EH (cell line): ENCODE measurements around the gene CD151.
A peak's percentile ranks its signal among the peaks of the same experiment; 100 is the strongest.

Source experiments
- DNase-seq: peaks from one replicate; pipeline ENCODE4 v3.0.0-alpha.2; 2015; ENCODE audit warnings: low read depth

CD151 gene

DNA sequence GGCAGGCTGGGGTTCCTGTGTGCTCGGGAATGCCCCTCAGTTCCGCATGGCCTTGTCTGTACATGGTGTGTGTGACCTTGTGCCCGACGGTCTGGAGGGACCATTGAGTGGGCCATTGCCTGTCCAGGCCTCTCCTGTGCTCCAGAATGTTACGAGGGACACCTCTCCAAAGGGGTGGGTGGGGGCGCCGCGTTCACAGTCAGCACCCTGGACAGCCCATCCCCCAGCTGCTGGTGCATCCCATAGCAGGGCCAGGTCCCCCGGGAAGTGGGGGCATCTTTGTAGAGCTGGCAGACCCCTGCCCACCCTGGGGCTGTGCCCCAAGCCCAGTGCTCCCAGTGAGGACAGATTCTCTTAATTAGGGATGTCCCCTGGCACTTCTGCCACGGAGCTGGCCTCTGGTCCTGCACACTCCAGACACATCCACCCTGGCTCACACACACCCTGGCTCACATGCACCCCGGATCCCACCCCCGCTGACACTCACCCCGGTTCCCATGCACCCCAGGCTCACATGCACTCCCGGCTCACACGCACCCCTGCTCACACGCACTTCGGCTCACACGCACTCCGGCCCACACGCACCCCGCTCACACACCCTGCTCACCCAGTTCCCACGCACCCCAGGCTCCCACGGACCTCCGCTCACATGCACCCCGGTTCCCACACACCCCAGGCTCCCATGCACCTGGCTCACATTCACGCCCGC lies 25.5 kb downstream of the CD151 start:
- DNase-seq, result no peak

DNA sequence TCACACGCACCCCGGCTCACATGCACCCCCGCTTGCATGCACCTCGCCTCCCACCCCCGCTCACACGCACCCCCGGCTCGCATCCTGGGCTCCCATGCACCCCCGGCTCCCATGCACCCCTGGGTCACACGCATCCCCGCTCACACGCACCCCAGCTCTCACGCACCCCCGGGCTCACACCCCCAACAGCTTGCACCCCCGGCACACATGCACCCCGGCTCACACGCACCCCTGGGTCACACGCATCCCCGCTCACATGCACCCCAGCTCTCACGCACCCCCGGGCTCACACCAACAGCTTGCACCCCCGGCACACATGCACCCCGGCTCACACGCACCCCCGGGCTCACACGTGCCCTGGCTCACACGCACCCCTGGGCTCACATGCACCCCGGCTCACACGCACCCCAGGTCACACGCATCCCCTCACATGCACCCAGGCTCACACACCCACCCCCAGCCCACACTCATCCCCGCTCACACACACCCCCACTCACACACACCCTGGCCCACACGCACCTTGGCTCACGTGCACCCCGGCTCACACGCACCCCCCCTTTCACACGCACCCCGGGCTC lies 26.1 kb downstream of the CD151 start:
- no peak for DNase-seq

DNA sequence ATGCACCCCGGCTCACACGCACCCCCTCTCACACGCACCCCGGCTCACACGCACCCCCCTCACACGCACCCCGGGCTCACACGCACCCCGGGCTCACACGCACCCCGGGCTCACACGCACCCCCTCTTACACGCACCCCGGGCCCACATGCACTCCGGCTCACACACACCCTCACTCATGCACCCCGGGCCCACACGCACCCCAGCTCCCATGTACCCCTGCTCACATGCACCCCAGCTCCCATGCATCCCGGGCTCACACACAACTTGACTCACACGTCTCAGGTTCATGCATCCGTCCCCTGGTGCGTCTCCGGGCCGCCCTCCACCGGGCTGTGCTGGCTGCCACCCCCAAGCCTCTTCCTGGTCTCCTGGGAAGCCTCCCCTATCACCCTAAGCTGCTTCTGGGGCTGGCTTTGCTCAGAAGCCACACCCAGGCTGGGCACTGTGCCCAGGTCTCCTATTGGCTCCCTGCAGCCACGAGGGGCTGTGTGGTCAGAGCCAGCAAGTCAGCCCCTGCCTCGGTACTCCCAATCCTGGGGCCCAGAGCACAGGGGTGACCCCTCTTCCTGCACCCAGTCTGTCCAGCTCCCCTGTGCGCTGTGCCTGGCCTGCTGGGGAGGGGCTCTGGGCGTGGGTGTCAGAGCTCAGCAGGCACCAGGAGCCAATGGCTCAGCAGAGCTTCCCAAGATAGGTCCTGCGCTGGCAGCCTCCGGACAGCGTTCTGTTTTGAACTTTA lies 26.8 kb downstream of the CD151 start:
- peak; percentile 85 for DNase-seq

DNA sequence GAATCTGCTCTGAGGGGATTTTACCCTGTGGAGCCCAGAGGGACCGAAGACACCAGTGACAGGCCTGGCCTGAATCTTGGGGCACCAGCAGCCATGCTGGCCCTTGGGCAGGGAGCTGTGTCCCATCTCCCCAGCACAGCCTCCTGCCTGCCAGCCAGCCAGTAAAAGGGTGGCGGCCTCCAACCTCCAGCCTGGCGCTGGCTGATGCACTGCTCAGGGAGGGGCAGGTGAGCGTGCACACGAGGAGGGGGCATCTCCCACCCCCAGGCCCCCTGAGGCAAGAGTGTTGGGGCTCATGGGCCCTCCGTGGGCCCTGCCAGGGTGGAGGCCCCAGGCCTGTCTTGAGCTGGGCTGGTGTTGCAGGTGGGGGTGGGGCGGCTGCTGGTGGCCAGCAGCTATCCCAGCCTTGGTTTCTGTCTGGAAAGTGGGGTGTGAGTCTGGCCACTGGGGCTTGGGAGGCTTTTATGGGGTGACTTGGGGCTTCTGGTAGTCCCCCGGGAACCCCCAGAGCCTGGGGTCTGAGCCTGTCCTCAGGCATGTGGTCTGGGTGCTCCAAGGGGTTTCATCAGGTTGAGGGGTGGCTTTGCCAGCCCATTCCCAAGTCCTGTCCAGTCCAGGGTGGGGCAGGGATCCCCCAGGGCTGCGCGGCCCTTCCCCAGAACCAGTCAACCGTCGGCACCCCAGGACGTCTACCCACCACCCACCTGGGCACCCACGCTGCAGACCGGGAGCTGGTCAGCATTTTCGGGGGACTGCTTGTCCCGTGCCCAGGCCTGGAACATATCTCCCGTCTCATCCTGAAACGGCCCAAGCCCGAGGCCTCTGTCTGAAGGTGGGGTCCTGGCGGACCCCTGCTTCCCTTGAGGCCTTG lies 27.7 kb downstream of the CD151 start:
- no peak for DNase-seq

DNA sequence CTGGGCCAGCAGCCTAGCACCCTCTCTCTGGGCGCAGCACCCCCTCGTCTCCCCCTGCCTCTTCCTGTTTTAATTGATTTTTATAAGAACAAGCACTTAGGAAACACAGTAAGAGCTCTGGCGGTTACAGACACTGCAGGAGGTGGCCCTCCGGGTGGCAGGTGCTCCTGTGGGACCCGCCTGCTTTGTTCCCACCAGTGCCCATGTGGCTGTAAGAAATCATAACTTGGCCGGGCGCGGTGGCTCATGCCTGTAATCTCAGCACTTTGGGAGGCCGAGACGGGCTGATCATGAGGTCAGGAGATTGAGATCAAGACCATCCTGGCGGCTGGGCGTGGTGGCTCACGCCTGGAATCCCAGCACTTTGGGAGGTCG lies 28.3 kb downstream of the CD151 start:
- no peak for DNase-seq

DNA sequence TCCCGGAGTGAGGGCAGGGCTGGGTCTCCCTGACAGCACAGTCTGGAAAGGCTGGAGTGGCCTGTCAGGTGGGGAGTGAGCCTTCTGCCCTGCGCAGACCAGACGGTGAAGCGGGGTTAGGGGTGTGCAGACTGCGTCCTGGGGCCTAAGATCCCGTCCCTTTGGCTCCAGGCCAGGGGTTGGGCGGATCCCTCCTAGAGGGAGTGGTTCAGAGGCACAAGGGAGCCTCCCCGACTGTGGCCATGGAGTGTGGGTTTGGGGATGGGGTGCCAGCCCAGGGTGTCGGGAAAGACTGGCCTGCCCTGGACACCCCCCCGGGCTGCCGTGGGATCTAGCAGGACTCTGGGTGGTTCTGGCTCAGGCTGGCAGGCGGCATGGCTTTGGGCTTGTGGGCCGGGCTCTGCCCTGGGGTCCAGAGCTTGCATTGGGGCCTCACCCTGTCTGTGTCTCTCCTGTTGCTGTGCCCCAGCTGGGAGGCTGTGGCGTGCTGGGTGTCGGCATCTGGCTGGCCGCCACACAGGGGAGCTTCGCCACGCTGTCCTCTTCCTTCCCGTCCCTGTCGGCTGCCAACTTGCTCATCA lies 29.4 kb downstream of the CD151 start:
- DNase-seq, result no peak

DNA sequence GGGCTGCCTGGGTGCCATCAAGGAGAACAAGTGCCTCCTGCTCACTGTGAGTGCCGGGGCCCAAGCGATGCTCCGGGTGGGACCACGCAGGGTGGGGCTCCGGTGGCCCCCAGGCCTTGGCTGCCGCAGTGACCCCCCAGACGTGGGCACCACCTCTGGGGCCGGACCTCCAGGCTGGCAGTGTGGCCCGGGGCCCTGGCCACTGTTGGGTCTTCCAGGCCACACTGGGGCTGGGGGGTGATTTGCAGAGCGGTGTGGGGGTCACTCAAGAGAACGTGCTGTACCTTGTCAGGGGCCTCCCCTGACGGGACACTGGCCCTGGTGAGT lies 29.9 kb downstream of the CD151 start:
- no peak for DNase-seq

DNA sequence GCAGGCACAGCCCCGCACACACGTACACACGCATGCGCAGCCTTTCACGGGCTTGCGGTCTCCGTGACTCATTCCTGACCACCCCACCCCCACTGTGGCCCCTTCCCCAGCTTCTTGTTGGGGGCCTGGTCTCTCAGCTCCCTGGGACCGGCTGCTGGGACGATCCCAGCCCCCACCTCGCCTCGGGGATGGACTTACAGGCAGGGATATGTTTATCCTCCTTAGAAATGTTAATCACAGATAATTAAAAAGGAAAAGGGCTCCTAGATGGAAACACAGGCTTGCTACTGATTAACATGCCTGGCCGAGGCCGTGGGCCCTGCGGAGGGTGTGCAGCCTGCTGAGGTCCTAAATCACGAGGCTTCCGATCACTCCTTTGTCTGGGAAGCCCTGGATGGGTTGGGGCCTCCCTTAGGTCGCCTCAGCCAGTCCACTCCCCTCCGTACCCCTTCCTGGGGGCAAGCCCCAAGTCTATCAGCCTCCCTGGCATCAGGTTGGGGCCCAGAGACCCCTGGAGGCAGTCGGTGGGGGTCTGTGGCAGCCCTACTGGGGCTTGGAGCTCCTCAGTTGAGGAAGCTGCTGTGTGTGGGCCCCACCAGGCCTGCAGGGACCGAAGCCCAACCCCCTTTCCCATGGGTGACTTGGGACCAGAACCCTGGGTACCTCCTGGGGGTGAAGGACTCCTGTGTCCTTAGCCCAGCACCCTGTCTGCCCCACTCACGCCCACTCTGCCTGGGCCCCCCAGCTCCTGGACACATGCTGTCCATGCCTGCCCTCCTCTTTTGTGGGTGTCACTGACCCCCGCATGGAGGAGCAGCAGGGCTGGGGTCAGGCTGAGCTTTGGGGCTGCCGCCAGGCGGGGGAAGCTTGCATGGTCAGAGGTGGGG lies 30.5 kb downstream of the CD151 start:
- DNase-seq, result no peak

DNA sequence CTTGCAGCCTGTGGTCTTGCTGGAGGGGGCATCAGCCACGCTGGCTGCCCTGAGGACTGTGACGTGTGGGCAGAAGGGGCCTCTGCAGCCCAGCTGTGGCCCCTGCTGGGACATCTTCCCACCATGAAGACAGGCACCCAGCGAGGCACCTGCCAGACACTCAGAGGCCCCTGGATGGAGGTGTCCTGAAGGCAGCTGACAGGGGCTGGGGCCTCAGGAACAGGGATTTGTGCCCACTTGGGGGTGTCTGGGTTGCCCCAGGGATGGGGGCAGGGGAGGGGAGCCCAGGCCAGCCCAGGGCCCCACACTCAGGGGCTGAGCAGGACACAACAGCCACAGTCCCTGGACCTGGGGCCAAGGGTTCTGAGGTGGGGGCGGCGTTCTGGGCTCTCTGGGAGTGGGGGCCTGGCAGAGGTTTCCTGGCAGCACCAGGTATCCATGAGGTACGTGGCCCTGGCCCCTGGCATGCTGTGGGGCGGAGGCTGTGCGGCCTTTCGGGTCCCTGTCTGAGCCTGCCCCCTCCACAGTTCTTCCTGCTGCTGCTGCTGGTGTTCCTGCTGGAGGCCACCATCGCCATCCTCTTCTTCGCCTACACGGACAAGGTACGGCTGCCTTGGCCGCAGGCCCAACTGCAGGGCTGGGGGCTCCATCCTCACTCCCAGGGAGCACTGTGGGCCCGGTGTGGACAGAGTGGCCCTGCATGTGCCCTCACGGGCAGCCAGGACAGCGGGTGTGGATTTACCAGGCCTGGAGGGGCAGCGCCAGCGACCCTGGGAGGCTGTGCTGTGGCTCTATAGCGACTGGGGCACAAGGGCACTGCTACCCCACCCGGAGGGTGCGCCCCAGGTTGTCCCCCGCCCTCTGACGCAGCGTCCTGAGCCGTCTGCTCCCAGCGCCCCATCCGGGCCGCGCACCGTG lies 31.4 kb downstream of the CD151 start:
- DNase-seq, result no peak

DNA sequence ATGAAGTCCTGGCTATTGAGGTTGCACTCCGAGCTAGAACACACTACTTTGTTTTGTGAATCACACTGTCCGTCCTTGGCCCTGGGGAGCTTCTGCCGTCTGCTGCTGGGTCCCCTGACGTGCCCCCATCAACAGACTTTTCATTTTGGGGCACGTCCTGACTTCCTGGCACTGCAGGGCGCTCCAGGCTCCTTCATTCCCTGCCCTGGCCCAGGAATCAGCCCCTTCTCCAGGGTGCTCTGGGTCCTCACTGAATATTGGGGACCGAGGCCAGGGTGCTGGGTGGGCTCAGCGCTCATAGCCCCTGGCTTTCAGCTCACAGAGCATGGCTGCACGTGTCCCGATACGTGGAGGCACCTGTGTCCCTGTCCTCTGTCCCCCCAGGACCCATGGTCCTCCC lies 32.1 kb downstream of the CD151 start:
- DNase-seq, result no peak

DNA sequence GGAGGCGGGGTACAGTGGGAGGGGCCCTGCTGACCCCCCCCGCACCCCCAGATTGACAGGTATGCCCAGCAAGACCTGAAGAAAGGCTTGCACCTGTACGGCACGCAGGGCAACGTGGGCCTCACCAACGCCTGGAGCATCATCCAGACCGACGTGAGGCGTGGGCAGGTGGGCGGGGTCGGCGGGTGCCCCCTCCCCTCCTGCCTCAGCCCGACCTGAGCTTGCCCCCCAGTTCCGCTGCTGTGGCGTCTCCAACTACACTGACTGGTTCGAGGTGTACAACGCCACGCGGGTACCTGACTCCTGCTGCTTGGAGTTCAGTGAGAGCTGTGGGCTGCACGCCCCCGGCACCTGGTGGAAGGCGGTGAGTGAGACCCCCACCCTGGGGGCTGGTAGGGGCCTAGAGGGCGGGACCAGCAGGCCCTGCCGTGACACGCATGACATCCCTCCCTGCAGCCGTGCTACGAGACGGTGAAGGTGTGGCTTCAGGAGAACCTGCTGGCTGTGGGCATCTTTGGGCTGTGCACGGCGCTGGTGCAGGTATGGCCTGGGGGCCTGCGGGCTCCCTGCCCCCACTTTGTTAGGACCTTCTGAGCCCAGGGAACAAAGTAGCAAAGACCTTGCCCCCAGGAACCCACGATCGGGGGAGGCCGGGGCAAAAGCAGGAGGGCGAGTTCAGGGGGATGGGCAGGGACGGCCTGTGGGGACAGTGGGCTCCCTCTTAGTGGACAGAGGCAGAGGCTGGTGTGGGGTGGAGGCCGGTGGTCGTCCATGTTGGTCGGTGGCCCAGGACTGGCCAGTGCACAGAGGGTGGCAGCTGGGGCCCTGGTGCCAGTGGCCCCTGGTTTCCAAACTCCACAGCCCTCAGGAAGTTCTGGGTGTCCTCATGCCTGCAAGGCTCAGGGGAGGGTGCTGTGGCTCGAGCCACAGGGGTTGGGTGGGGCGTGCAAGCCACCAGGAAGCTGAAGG lies 33.0 kb downstream of the CD151 start:
- no peak for DNase-seq

DNA sequence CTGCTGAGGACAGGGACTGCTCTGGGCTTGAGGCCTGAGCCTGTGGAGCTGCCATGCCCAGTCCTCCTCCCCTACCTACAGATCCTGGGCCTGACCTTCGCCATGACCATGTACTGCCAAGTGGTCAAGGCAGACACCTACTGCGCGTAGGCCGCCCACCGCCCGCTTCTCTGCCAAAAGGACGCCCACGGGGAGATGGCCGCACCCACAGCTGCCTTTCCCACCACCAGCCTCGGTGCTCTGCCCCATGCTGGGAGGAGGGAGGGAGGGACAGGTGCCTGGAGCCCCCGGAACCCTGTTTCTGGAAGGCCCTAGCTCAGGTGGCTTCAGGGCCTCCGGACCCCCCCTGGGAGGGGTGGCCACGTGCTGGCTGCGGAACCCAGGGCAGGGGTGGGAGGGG lies 33.7 kb downstream of the CD151 start:
- no peak for DNase-seq

DNA sequence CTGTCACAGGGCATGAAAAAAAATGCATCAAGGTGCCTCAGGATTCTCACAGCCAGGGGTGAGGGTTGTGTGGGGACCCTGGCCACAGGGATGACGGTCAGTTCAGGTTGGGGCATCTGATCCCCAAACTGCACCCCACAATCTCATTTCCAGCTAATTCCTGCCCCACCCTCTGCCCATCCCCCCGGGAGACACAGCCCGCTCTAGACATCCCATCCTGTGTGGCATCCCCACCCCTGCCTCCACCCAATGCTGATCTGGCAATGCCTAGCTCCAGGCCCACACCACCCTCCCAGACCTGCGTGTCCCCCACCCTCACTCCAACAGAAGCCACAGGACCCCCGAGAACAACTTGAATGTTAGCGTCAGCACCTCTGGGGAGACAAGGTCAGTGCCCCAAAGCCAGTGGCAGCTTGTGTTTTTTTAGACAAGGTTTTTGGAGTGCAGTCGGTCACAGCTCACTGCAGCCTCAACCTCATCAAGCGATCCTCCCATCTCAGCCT lies 35.2 kb downstream of the CD151 start:
- no peak for DNase-seq

DNA sequence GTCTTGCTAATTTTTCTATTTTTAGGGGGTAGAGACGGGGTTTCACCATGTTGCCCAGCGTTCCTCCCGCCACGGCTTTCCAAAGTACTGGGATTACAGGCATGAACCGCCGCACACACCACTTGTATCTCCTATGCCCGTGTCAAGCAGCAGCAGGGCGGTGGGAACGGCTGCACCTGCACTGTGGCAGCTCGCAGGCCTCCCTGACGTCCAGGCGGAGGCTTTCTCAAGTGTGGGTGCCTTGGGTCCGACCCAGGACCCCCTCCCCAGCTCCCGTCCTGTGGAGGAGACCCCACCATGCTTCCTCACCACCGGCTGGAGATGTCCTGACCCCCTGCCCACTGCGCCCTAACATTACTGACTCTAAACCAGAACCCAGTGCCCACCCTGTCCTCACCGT lies 35.6 kb downstream of the CD151 start:
- no peak for DNase-seq

DNA sequence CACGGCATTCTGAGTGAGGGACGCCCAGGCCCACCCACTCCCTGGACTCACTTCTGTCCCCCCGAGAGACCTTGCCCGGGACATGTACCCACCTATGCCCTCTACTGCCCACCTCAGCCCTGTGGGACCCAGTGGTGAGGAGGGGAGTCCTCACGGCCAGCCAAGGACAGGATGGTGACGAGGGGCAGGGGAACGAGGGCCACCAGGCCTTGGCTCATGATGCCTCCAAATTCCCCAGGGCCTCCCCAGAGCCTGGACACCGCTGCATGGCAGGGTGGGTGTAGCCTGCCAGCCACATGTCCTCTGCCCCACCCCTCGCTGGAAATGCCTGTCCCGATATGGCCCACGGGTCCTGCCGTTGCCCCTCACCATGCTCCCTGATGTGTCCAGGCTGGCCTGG lies 36.0 kb downstream of the CD151 start:
- DNase-seq, result no peak

DNA sequence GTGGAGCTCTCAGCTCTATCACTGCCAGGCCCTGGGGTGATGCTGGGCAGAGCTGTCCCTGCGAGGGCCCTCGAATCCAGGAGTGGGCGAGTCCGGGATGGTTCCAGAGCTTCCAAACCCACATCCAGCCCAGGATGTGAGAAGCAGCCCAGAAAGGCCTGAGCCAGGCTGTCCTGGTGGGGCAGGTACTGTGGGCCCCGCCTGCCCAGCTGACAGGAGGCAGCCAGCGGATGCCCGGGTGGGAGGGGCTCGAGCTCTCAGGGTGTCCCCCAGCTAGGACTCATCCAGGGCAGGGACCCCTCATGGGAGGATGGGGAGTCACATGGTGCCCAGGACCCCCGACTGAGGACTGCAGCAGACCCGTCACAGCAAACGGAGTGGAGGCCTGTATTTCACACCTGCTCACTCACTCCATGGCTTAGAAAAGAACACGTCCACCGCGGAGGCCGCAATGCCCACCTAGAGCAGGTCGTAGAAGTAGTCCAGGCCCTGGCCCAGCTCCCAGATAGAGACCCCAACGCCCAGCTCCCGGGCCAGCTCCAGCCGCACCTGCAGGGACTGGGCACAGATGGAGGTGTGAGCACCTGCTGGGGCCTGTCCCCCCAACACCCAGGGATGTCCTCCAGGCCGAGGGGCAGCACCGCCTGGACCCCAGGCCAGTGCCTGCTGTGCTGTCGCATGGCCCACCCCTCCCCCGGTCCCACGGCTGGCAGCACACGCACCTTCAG lies 36.8 kb downstream of the CD151 start:
- no peak for DNase-seq

DNA sequence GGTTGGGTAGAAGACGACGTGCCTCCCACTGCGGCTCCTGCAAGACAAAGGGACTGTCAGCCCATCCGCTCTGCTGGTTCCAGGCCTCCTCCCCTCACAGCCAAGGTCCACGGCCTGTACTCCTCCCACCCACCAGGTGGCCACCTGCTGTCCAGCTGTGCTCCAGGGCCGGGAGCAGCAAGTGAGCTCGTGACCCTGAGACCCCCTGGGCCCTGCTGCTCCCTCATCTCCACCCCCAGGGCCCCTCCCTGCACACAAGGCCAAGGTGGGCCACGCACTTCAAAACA lies 37.3 kb downstream of the CD151 start:
- DNase-seq, result peak; percentile 12

DNA sequence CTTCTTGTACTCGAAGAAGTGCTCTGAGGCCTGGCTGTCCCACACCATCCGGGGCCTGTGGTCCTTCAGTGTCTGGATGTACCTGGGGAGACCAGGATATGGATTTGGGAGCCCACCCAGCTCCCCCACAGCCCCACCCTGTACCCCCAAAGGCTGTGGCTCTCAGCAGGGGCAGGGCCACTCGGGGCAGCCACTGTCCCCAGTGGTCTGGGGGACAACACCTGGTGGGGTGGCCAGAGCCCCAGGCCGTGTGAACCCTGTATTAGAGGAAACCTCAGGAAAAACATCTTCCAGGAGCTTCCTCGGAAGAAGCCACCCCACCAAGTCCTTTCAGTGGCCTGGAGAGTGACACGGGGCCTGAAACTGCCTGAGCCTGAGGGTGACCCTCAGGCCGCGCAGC lies 37.7 kb downstream of the CD151 start:
- DNase-seq, result no peak
